H1 (cell line): Measurements from ENCODE around the gene C2orf78. TPM values are rescaled to one million over a fixed set of nuclear protein-coding genes. Genes with fewer than 3 reads are reported as not detected.

Experiments used
- CTCF ChIA-PET: fragments of 300-600 bp; sonication (Branson Sonifier 250); formaldehyde crosslinking; loops from one replicate; lab custom pipeline; 2021; ENCODE audit not compliant: partially characterized antibody; lab: Charles Lee
- POLR2A ChIA-PET: fragments of 300-600 bp; sonication (Branson Sonifier 250); formaldehyde crosslinking; loops from one replicate; lab custom pipeline; 2021; ENCODE audit warnings: inconsistent platforms; ENCODE audit not compliant: partially characterized antibody; lab: Charles Lee
- DNase-seq, 2 experiments: peaks; one replicate each; pipeline versions ENCODE4 v3.0.0 to v3.0.0-alpha.2; 2010 to 2022; ENCODE audit warnings: low spot score in 2 of 2, low read depth in 1 of 2, mixed read lengths in 1 of 2
- FAIRE-seq: peaks from 2 replicates; lab custom pipeline; 2011; peaks lifted over from hg19 to GRCh38; lab: Jason Lieb, UNC
- H2AFZ ChIP-seq: 2 replicates; pipeline ENCODE4 v1.8.1; 2012; ENCODE audit warnings: low read length, inconsistent platforms
- H2AK5ac ChIP-seq: 2 replicates; pipeline ENCODE4 v1.6.1; 2013; ENCODE audit warnings: low read depth, low read length
- H2BK120ac ChIP-seq: replicated peaks from 2 replicates; pipeline ENCODE3; 2013; ENCODE audit warnings: low read depth, low read length, inconsistent platforms
- H2BK12ac ChIP-seq: 2 replicates; pipeline ENCODE4 v1.6.1; 2013; ENCODE audit warnings: low read depth, low read length
- H2BK15ac ChIP-seq: 2 replicates; pipeline ENCODE4 v1.6.1; 2013; ENCODE audit warnings: low read length
- H2BK20ac ChIP-seq: 2 replicates; pipeline ENCODE4 v1.6.1; 2013; ENCODE audit warnings: low read length
- H2BK5ac ChIP-seq: 2 replicates; pipeline ENCODE4 v1.6.1; 2013; ENCODE audit warnings: low read depth, low read length
- H3K14ac ChIP-seq: 2 replicates; pipeline ENCODE4 v1.6.1; 2013; ENCODE audit warnings: inconsistent platforms; ENCODE audit not compliant: insufficient read length
- H3K18ac ChIP-seq: 2 replicates; pipeline ENCODE4 v1.6.1; 2013; ENCODE audit warnings: low read length; ENCODE audit errors: extremely low read depth
- H3K23ac ChIP-seq: 2 replicates; pipeline ENCODE4 v1.6.1; 2013; ENCODE audit warnings: inconsistent platforms; ENCODE audit not compliant: insufficient read length
- H3K23me2 ChIP-seq: 2 replicates; pipeline ENCODE4 v1.6.1; 2013; ENCODE audit warnings: low read depth, low read length
- H3K27ac ChIP-seq: 2 replicates; pipeline ENCODE4 v1.6.1; 2011; ENCODE audit warnings: low read depth, low read length, inconsistent platforms
- H3K27me3 ChIP-seq, 4 experiments: replicated peaks in 1 of 4; 1 replicate in 1 of 4; 2 replicates in 3 of 4; pipeline versions ENCODE4 v1.6.1 to v1.8.1; 2011 to 2013; ENCODE audit warnings: low read length in 3 of 4, mild to moderate bottlenecking in 3 of 4, inconsistent platforms in 2 of 4, mixed read lengths in 2 of 4, moderate library complexity in 1 of 4; ENCODE audit not compliant: control insufficient read depth in 3 of 4, insufficient read depth in 3 of 4; ENCODE audit errors: extremely low read depth in 1 of 4
- H3K36me3 ChIP-seq, 4 experiments: 2 replicates each; pipeline versions ENCODE4 v1.6.1 to v1.8.1; 2011 to 2013; ENCODE audit warnings: mild to moderate bottlenecking in 4 of 4, low read length in 3 of 4, moderate library complexity in 2 of 4, control low read depth in 1 of 4, inconsistent platforms in 1 of 4; ENCODE audit not compliant: insufficient read depth in 4 of 4, control insufficient read depth in 2 of 4
- H3K4ac ChIP-seq: replicated peaks from 2 replicates; pipeline ENCODE3; 2013; ENCODE audit warnings: low read length, low read depth, mixed read lengths, inconsistent platforms; ENCODE audit not compliant: insufficient read length
- H3K4me1 ChIP-seq, 4 experiments: replicated peaks in 1 of 4; 1 replicate in 1 of 4; 2 replicates in 3 of 4; pipeline versions ENCODE4 v1.6.1 to v1.8.1; 2011 to 2013; ENCODE audit warnings: low read length in 3 of 4, inconsistent platforms in 2 of 4, mixed read lengths in 1 of 4; ENCODE audit not compliant: insufficient read depth in 4 of 4, control insufficient read depth in 3 of 4
- H3K4me2 ChIP-seq, 2 experiments: 2 replicates each; pipeline versions ENCODE4 v1.6.1 to v1.8.1; 2011 to 2013; ENCODE audit warnings: low read depth in 2 of 2, low read length in 2 of 2, control low read depth in 1 of 2, inconsistent platforms in 1 of 2, mild to moderate bottlenecking in 1 of 2; ENCODE audit not compliant: insufficient read depth in 1 of 2
- H3K4me3 ChIP-seq, 4 experiments: fragments of 200-600, 300-600 bp in 1 of 4; sonication (generic), shearing (Covaris generic), sonication (Bioruptor Twin) in 1 of 4; 2 replicates each; pipeline versions ENCODE4 v1.5.1 to v1.8.1; 2011 to 2016; ENCODE audit warnings: low read length in 4 of 4, low read depth in 3 of 4, control low read depth in 2 of 4, inconsistent platforms in 2 of 4, mild to moderate bottlenecking in 2 of 4, mixed read lengths in 1 of 4, moderate library complexity in 1 of 4; ENCODE audit not compliant: insufficient read depth in 2 of 4; ENCODE audit errors: extremely low read depth in 1 of 4
- H3K56ac ChIP-seq: replicated peaks from 2 replicates; pipeline ENCODE3; 2013; ENCODE audit warnings: low read depth, mild to moderate bottlenecking, mixed read lengths, low read length, inconsistent platforms; ENCODE audit not compliant: insufficient read length
- H3K79me1 ChIP-seq: 2 replicates; pipeline ENCODE4 v1.6.1; 2013; ENCODE audit warnings: low read depth, low read length, control low read depth
- H3K79me2 ChIP-seq, 2 experiments: 2 replicates each; pipeline versions ENCODE4 v1.6.1 to v1.8.1; 2012 to 2013; ENCODE audit warnings: low read length in 2 of 2, mild to moderate bottlenecking in 2 of 2, inconsistent platforms in 1 of 2; ENCODE audit not compliant: insufficient read depth in 2 of 2, control insufficient read depth in 1 of 2
- H3K9ac ChIP-seq, 4 experiments: replicated peaks in 1 of 4; 1 replicate in 1 of 4; 2 replicates in 3 of 4; pipeline versions ENCODE4 v1.6.1 to v1.8.1; 2011 to 2013; ENCODE audit warnings: low read depth in 3 of 4, low read length in 3 of 4, control low read depth in 2 of 4, mild to moderate bottlenecking in 2 of 4, moderate library complexity in 2 of 4, inconsistent platforms in 1 of 4; ENCODE audit errors: extremely low read depth in 1 of 4
- H3K9me3 ChIP-seq, 2 experiments: 2 replicates each; pipeline versions ENCODE4 v1.6.1 to v1.8.1; 2012 to 2013; ENCODE audit warnings: mild to moderate bottlenecking in 2 of 2, moderate library complexity in 2 of 2, control low read depth in 1 of 2, inconsistent platforms in 1 of 2, low read depth in 1 of 2, low read length in 1 of 2, mixed read lengths in 1 of 2; ENCODE audit not compliant: insufficient read depth in 2 of 2
- H4K20me1 ChIP-seq, 2 experiments: replicated peaks in 1 of 2; 2 replicates each; pipeline versions ENCODE3 to v1.8.1; 2011 to 2013; ENCODE audit warnings: inconsistent platforms in 2 of 2, low read length in 2 of 2, mild to moderate bottlenecking in 1 of 2; ENCODE audit not compliant: insufficient read depth in 2 of 2, control insufficient read depth in 1 of 2
- H4K5ac ChIP-seq: 2 replicates; pipeline ENCODE4 v1.6.1; 2013; ENCODE audit warnings: low read length, low read depth, mixed read lengths, inconsistent platforms; ENCODE audit not compliant: insufficient read length
- H4K8ac ChIP-seq: 2 replicates; pipeline ENCODE4 v1.8.0; 2013; ENCODE audit warnings: mild to moderate bottlenecking, moderate library complexity, low read length, inconsistent platforms; ENCODE audit not compliant: insufficient read depth; ENCODE audit errors: extremely low read depth
- H4K91ac ChIP-seq: replicated peaks from 2 replicates; pipeline ENCODE3; 2013; ENCODE audit warnings: low read length, mixed read lengths, inconsistent platforms; ENCODE audit not compliant: insufficient read length
- CTCF ChIP-seq, 3 experiments: IDR thresholded peaks; 1 replicate in 2 of 3; 2 replicates in 1 of 3; pipeline versions ENCODE4 v1.5.1 to v1.6.1; 2011; ENCODE audit warnings: low read length in 3 of 3, mild to moderate bottlenecking in 3 of 3, inconsistent platforms in 2 of 3, low read depth in 1 of 3, moderate library complexity in 1 of 3; ENCODE audit not compliant: insufficient read depth in 1 of 3; ENCODE audit errors: control extremely low read depth in 1 of 3
- E2F6 ChIP-seq: IDR thresholded peaks from 2 replicates; pipeline ENCODE4 v1.6.1; 2012; ENCODE audit warnings: inconsistent platforms
- WGBS, 2 experiments: shearing (Covaris generic) in 1 of 2; methylation state at CpG; one replicate each; pipeline versions ENCODE4 v1.1.6 to v1.1.7; 2013 to 2015; ENCODE audit warnings: low lambda C conversion rate in 2 of 2, mixed read lengths in 2 of 2, inconsistent platforms in 1 of 2, low coverage in 1 of 2, missing lambda C conversion rate in 1 of 2; ENCODE audit not compliant: insufficient replicate concordance in 2 of 2, insufficient coverage in 1 of 2, insufficient read length in 1 of 2; ENCODE audit errors: extremely low coverage in 1 of 2, missing lambda C conversion rate in 1 of 2; 5-methylcytosine and 5-hydroxymethylcytosine counted together
- polyA plus RNA-seq, 7 experiments: library from polyadenylated mRNA; depleted of rRNA in 3 of 7; stranded (reverse) in 5 of 7; unstranded in 2 of 7; fragments of >200 nt in 5 of 7; fragments of 200-250 nt in 2 of 7; gene quantifications; 1 replicate in 5 of 7; 2 replicates in 1 of 7; 4 replicates in 1 of 7; pipeline versions ENCODE4 v1.2.1 to v1.2.3, GENCODE V29; 2011 to 2013; ENCODE audit warnings: missing spikeins in 2 of 7, mixed read lengths in 2 of 7
- total RNA-seq: library from RNA; stranded (reverse); fragmentation: NEBNext Ultra II Directional; extraction: Animal tissue kit (Norgen Biotek cat#: 25700); gene quantifications from 2 replicates; pipeline ENCODE4 v1.2.1, GENCODE V29; 2021

C2orf78 gene
- total and polyA plus RNA-seq, 2 of the 8 experiments (the other 6 are each of a cell fraction or from before 2014, with no cell fraction given): 0.39 to 0.89 TPM

GRCh38 chr2:73746015-73746876, 37.7 kb upstream of the C2orf78 start:
- Histone ChIP-seq H3K9me3 (no peaks in the 10 kb centered on the region), H3K18ac (no peak overlapping the region), H2BK12ac (no peak overlapping the region), H3K27me3 (peaks cover 0 to 8% (median 3%) of the 10 kb centered on the region in 4 experiments; a peak in 4 of 7 replicates), H2AK5ac (no peak overlapping the region), H3K4me2 (no peak overlapping the region), H3K56ac (no peak overlapping the region), H3K79me2 (no peaks in the 10 kb centered on the region), H4K91ac (no peak overlapping the region), H2BK20ac (no peak overlapping the region), H2AFZ (no peak overlapping the region), H3K23me2 (no peaks in the 10 kb centered on the region), H2BK15ac (no peak overlapping the region), H3K27ac (no peak overlapping the region), H3K79me1 (no peaks in the 10 kb centered on the region), H3K36me3 (no peaks in the 10 kb centered on the region), H2BK5ac (no peak overlapping the region), H3K23ac (no peak overlapping the region), H2BK120ac (no peak overlapping the region), H3K4me3 (no peak overlapping the region), H4K8ac (no peak overlapping the region), H4K20me1 (no peaks in the 10 kb centered on the region), H3K4ac (no peak overlapping the region), H4K5ac (no peak overlapping the region), H3K9ac (no peak overlapping the region), H3K4me1 (no peaks in the 10 kb centered on the region), H3K14ac (no peak overlapping the region)
- 88% methylated on average over 11 of the region's 11 CpGs; no CpG with 5 or more reads in 1 of the 2 experiments for WGBS, 2 experiments
- ChIA-PET POLR2A (interaction anchor here (0.5 to 1.1 kb wide), 3 partner anchors 9 to 465 kb away, joined by 3 to 4 read pairs (median 3); partner anchors contain the start of gene TPRKB), CTCF (interaction anchor here (0.7 to 1.0 kb wide), 4 partner anchors 14 to 150 kb away, joined by 3 read pairs; no protein-coding TSS in a partner anchor)
- peak in 2 of 3 experiments; percentile 21 to 48; a peak in 3 of 4 replicates for TF ChIP-seq CTCF (IDR thresholded peaks at IDR 0.05; ENCODE audit: control extremely low read depth in 1 of 3, insufficient read depth in 1 of 3, low read depth in 1 of 3, low read length in 3 of 3)
- no peak for TF ChIP-seq E2F6
- FAIRE-seq (no peak), DNase-seq (no peak)
